Measurements from ENCODE around the gene TCERG1. TPM values are rescaled to one million over a fixed set of nuclear protein-coding genes. Genes with fewer than 3 reads are reported as not detected.

The TCERG1 gene
- total RNA-seq, 2 experiments from 2014 or later, result 119 TPM

DNA sequence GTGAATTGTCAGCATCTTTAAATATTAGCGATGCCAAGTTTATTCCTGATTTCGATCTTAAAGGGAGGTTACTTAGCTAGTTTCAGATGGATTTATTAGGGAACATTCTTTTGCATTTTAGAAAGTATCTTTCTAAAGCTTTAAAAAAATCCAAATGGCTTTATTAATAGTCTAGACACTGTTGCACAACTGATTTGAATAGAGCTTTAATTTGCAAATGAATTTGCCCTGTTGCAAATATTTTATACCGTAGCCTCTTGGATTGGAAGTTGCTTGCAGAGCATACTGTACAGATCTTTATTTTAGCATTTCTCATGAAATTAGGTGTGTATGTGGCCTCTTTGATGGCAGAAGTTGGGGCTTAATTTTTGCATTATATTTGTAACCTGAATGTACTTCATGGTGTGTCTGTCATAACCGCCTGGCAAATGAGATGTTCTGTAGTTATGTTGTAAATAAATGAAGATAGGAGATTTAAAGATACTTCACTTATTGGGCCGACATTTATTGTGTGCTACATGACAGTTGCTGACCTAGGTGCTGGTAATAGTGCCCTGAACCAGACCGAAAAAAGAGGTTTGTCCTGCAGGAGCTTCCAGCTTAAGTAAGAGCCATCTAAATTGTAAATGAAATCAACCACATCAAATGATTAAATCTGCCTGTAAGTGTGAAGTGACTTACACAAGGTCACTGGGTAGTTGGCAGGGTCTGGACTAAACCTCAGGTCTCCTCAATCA lies 1.8 kb downstream of the TCERG1 start:
- ChIA-PET POLR2A (no interaction called here), CTCF (interaction anchor here (1.5 kb wide), 1 partner anchor 10 kb away, joined by 3 read pairs; no protein-coding TSS in a partner anchor)

GRCh38 chr5:146450002-146450401 lies 2.9 kb downstream of the TCERG1 start:
- ChIA-PET POLR2A (no interaction called here), CTCF (interaction anchor here (1.3 to 1.5 kb wide), 3 partner anchors 9 to 27 kb away, joined by 3 to 4 read pairs (median 4); no protein-coding TSS in a partner anchor)

- POLR2A ChIA-PET, result no interaction called here
- CTCF ChIA-PET, result interaction anchor here (1.3 to 1.5 kb wide), 2 partner anchors 10 to 26 kb away, joined by 4 read pairs; no protein-coding TSS in a partner anchor
Measured at GRCh38 chr5:146451411-146451810, 4.3 kb downstream of the TCERG1 start.

GRCh38 chr5:146457431-146457830 lies 10.3 kb downstream of the TCERG1 start:
- CTCF ChIA-PET, result no interaction called here
- POLR2A ChIA-PET, result no interaction called here

DNA sequence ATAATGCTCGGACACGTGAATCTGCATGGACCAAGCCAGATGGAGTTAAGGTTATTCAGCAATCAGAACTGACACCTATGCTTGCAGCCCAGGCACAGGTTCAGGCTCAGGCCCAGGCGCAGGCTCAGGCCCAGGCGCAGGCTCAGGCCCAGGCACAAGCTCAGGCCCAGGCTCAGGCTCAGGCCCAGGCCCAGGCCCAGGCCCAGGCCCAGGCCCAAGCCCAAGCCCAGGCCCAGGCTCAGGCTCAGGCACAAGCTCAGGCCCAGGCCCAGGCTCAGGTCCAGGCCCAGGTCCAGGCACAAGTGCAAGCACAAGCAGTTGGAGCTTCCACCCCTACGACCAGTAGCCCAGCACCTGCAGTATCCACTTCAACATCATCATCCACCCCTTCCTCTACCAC lies 11.8 kb downstream of the TCERG1 start:
- POLR2A ChIA-PET, result interaction anchor here (0.6 kb wide), 1 partner anchor 12 kb away, joined by 3 read pairs; no protein-coding TSS in a partner anchor
- CTCF ChIA-PET, result interaction anchor here (1.0 kb wide), 1 partner anchor 10 kb away, joined by 3 read pairs; no protein-coding TSS in a partner anchor

GRCh38 chr5:146461319-146461718 lies 14.2 kb downstream of the TCERG1 start:
- ChIA-PET CTCF (interaction anchor here (1.6 kb wide), 1 partner anchor 11 kb away, joined by 4 read pairs; no protein-coding TSS in a partner anchor), POLR2A (no interaction called here)

DNA sequence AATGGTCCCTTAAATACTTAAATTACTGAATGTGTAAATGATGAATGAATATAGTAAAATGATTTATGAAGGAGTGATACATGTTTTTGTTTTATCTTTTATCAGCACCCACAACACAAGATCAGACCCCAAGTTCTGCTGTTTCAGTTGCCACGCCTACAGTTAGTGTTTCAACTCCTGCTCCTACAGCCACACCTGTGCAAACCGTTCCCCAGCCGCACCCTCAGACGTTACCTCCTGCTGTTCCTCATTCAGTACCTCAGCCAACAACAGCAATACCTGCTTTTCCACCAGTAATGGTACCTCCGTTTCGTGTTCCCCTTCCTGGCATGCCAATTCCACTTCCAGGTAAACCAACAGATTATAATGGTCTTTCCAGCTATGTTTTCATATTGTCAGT lies 16.3 kb downstream of the TCERG1 start:
- CTCF ChIA-PET, result no interaction called here
- POLR2A ChIA-PET, result no interaction called here

DNA sequence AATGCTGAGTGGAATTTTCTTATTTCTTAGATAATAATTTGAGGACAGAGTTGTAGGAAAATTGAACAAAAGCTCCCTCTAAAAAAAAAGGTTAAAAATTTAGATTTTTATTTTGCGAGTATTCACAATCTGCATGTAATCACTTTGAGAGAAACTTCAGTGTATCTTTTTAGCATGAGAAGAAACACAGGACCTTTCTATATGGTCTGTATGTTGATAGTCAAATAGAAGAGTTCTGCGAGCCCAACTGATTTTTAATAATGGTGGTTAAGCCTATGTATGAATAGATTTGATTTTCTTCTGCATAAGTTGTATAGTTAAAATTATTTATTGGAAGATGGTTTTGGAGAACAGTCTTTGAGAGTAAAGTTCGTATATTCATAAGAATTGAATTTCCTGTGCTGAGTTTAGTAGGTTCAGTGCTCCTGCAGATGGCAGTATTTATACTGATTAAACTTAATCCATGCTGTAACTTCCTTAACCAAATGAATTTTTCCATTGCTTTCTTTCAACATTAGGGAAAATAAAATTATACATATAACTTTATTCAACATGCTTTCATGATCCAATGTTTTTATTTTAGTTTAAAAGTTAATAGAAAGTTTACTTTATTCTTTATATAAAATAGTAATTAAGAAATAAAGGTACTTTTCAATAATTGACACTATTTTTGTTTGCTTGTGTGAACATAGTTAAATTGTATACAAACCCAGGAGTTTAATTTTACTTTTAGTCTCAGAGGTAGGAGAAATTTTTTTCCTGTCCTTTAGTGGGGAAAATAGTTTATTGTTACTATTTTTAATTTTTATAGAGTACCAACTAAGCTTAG lies 19.6 kb downstream of the TCERG1 start:
- CTCF ChIA-PET, result no interaction called here
- POLR2A ChIA-PET, result no interaction called here

DNA sequence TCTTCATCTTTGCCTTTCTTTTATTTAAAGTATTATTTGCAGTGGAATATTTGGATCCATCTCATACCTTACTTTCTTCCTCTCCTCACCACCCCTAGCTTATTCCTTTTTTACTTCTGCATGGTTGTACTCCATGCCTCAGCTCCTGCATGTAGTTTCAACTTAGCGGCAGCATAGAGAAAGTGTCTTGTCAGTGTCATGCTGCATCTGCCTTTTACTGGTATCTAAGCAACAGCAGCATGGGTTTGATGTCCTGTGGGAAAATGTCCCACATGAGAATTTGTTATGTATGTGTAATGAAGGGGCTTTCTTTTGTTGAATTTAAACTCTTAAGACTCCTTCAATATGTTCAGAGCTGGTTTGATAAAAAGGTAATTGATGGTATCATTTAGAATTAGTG lies 20.6 kb downstream of the TCERG1 start:
- POLR2A ChIA-PET, result no interaction called here
- CTCF ChIA-PET, result no interaction called here

GRCh38 chr5:146474065-146474464 lies 26.9 kb downstream of the TCERG1 start:
- POLR2A ChIA-PET, result no interaction called here
- CTCF ChIA-PET, result no interaction called here

- CTCF ChIA-PET, result no interaction called here
- POLR2A ChIA-PET, result no interaction called here
Measured at GRCh38 chr5:146475190-146475780, 28.2 kb downstream of the TCERG1 start.

DNA sequence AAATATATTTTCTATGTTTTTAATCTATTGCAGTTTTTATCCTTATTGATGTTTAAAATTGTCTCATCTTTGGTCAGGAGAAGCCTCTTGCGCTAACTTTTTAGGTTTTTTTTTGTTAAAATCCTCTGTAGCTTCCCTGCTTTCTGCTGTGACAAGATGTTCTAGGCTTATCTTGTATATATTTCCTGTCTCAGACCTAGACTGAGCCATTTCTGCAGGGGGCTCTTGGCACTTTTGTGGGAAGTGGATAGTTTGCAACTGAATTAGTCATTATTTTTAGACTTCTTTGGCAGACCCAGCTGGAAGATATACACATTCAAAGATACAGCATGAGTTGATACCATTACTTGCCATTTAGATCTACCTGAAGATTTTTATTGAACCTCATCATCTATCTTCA lies 28.8 kb downstream of the TCERG1 start:
- ChIA-PET POLR2A (no interaction called here), CTCF (interaction anchor here (2.2 kb wide), 1 partner anchor 25 kb away, joined by 4 read pairs; no protein-coding TSS in a partner anchor)

- CTCF ChIA-PET, result no interaction called here
- POLR2A ChIA-PET, result no interaction called here
Measured at GRCh38 chr5:146482775-146483174, 35.6 kb downstream of the TCERG1 start.

DNA sequence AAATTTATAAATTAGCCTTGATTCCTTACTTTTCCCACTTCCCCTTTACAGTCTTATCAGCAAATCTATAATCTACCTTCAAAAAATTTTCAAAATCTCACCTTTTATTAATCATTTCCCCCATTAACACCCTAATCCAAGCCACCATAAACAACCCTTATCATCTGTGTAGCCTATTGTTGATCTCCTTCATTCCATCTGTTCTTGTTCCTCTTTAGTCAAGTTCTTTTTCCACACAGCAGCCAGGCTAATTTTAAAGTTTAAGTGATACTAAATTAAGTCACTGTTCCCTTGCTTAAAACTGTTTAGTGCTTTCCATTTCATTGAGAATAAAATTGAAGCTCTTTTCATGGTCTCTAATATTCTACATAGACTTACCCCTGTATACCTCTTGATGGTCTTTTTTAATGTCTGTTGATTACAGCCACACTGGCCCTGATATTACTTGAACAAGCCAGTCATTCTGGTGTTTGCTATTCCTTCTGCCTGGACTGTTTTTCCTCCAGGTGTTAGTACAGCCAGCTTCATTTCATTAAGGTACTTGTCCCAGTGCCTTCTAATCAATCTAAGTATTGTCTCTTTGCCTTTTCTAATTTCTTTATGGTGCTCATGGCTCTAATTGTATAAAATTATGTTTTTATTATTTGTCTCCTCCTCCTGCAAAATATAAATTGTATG lies 37.7 kb downstream of the TCERG1 start:
- CTCF ChIA-PET, result no interaction called here
- POLR2A ChIA-PET, result no interaction called here

DNA sequence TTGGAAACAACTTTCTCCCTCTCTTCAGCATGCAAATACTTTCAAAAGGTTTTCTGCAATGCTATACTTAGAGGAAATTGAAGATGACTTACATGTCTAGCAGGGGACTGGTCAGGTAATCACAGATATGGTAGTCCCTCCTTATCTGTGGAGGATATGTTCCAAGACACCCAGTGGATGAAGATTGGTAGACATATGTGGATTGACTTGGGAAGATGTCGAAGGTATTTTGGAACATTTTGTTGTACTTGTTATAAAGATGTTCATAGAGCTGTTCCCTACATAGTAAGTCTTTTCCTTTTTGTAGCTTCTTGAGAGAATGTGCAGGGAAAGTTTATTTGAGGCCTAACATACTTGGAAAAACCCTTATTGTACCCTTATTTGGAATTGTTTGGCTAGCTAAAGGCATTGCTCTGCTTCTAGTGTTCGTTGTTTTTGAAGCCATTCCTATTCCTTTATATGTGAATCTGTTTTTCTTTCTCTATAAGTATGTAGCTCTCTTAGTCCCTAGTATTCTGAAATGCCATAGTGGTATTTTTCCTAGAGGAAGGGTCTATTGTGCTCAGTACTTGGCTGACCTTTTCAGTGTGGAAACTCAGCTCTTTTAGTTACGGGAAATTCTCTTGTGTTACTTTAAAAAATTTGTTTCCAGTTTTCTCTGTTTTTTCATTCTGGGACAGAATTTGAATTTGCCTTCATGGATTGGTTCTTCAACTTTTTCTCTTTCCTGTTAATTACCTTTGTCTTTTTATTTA lies 43.1 kb downstream of the TCERG1 start:
- CTCF ChIA-PET, result no interaction called here
- POLR2A ChIA-PET, result no interaction called here

DNA sequence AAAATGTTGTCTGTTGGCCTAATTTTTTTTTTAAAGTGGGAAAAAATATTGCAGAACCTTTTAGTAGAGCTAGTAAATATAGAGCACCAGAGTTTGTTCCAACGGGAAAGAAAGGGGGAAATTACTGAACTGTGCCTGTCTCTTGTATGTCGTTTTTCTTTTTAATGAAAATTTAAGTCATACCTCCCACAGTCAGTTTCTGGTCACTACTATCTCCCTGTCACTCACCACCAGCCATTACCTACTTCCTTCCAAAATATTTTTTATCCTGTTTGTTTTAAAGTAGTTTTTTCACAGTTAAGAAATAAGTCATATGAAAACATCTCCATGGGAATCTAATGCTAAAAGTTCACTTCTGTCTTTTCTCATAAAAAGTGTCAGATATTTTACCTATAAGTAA lies 47.5 kb downstream of the TCERG1 start:
- ChIA-PET CTCF (no interaction called here), POLR2A (no interaction called here)

- ChIA-PET POLR2A (no interaction called here), CTCF (interaction anchor here (1.0 kb wide), 1 partner anchor 35 kb away, joined by 3 read pairs; no protein-coding TSS in a partner anchor)
Measured at GRCh38 chr5:146499680-146500079, 52.5 kb downstream of the TCERG1 start.

DNA sequence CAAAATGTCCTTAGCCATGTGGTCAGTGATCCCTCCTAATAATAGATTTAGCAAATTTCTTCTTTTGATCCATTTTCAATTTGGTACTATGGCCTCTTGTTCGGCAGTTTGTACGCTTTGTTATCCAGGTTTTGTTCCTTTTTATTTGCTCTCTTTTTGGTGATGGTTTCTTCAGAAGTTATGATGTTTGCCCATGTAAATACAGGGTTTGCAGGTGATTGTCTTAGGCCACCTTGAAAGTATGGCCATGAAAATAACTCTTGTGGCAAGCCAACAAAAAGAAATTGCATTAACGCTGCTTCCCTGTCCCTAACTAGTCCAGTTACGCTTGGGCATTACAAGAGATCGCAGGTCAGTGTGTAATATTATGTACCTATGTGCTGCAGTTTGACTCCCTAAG lies 60.3 kb downstream of the TCERG1 start:
- ChIA-PET CTCF (no interaction called here), POLR2A (no interaction called here)

- ChIA-PET POLR2A (interaction anchor here (0.7 kb wide), 1 partner anchor 472 kb away, joined by 3 read pairs; no protein-coding TSS in a partner anchor), CTCF (no interaction called here)
Measured at GRCh38 chr5:146510559-146511125, 63.5 kb downstream of the TCERG1 start.
